SIG-M5 (cell line): Measurements from ENCODE around the gene FN3KRP.

ENCODE experiments used
- DNase-seq: peaks from one replicate; lab custom pipeline; 2025; lab: John Stamatoyannopoulos, UW

The FN3KRP gene

GRCh38 chr17:82687375-82687861 lies 29.1 kb upstream of the FN3KRP start:
- DNase-seq, result no peak

- DNase-seq, result no peak
Observed at GRCh38 chr17:82687871-82688270, 28.6 kb upstream of the FN3KRP start.

GRCh38 chr17:82689077-82689476 lies 27.4 kb upstream of the FN3KRP start:
- DNase-seq, result no peak

- no peak for DNase-seq
Observed at GRCh38 chr17:82690786-82691489, 25.6 kb upstream of the FN3KRP start.

DNA sequence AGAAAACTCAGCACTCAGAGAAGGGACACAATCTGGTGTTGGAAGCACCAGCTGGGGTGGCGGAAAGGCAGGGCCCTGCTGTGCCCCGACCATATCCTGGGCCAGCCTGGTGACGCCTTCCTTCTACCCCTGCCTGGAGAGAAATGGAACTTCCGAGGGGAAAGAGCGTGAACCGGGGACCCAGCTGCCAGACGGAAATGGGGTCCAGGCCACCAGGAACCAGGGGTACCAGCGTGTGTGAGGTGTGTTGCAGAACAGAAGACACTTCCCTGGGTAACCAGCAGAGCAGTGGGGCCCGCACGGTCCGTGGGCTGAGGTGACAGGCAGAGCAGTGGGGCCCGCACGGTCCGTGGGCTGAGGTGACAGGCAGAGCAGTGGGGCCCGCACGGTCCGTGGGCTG lies 24.8 kb upstream of the FN3KRP start:
- DNase-seq, result no peak

DNA sequence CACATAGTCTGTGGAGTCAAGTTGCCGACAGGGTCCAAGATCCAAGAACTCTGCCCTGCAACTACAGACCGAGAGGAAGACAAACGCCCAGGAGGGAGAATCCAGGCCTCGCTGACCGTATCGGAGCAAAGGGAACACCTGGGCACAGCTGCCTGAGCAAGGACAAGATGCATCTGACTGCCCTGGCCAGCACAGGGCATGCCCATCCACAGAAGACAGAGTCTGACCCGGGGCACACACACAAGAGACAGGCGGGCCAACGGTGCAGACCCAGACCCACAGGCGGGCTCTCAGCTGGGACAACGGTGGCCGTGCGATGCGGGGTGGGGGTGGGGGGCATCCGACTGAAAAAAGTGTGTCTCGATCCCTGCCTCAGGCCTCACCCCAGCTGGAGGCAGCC lies 24.2 kb upstream of the FN3KRP start:
- no peak for DNase-seq

DNA sequence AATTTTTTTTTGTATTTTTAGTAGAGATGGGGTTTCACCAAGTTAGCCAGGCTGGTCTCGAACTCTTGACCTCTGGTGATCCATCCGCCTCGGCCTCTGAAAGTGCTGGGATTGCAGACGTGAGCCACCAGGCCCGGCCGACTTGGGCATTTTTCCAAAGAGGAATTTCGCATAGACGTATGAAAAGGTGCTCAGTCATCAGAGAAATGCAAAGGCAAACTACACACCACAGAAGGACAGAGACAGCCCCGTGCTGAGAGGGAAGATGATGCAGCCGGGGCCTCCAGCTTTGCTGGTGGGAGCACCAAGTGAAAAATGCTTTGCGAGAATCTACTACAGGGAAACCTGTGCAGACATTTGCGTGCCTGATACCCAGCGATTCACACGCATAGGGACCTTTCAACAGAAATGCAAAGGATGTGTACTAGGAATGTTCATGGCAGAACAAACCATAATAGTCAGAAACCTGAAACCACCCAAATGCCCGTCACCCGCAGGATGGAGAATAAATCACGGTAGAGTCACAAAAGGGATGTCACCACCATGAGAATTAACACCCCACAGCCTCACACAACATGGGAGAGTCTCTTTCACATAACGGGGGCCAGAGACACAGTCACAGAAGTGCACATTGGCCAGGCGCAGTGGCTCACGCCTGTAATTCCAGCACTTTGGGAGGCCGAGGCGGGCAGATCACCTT lies 23.2 kb upstream of the FN3KRP start:
- DNase-seq, result no peak

GRCh38 chr17:82694647-82695046 lies 21.9 kb upstream of the FN3KRP start:
- no peak for DNase-seq

DNA sequence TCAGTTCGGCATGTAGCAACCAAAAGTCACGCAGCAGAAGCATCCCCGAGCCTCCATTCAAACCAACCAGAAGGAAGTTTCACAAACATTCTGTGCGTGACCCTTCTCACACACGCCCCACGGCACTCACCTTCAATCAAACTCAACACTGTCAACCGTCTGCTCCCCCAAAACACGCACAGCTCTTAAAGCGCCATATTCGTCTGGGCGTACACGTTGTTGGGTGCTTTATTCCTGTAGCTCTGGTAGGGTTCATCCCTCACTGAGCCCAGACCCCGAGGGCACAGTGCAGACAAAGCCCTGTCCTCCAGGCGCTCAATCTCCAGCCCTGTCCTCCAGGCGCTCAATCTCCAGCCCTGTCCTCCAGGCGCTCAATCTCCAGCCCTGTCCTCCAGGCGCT lies 20.2 kb upstream of the FN3KRP start:
- no peak for DNase-seq

- no peak for DNase-seq
Observed at GRCh38 chr17:82696916-82697807, 19.3 kb upstream of the FN3KRP start.

DNA sequence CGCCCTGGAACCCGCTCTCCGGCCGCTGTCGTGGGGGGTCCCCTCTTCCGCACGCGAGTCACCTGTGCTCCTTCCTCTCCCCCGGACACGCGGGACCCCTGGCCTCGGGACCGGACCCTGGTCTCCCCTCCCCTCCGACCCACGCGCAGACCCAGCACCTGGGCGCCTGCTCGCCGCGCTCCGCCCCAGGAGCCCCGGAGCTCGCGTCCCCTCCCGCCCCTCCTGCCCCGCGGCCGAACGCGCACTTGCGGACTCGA lies 18.8 kb upstream of the FN3KRP start:
- DNase-seq, result no peak

GRCh38 chr17:82698065-82698973 lies 18.2 kb upstream of the FN3KRP start, which contains the start of gene RAB40B:
RAB40B (minus strand) TSS chr17:82698698; CDS start chr17:82698596, 102 bp downstream.
- DNase-seq, result peak; percentile 93

- no peak for DNase-seq
Observed at GRCh38 chr17:82698974-82699442, 17.5 kb upstream of the FN3KRP start.

DNA sequence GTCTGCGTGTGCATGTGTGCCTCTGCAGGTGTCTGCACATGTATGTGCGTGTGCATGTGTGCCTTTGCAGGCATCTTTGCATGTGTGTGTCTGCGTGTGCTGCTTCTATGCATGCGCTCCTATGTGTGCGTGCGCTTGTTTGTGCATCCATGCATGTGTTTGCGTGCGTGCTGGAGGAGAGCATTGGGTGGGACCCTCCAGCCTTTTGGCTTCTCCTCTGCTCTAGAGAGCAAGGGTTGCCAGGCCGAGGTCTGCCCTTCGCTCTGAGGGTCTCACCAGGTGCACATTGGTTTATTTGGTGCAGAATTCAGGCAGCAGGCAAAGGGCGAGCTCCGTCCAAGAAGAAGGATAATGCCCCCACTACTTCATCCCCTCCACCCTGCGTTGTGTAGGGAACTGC lies 17.0 kb upstream of the FN3KRP start:
- DNase-seq, result no peak

DNA sequence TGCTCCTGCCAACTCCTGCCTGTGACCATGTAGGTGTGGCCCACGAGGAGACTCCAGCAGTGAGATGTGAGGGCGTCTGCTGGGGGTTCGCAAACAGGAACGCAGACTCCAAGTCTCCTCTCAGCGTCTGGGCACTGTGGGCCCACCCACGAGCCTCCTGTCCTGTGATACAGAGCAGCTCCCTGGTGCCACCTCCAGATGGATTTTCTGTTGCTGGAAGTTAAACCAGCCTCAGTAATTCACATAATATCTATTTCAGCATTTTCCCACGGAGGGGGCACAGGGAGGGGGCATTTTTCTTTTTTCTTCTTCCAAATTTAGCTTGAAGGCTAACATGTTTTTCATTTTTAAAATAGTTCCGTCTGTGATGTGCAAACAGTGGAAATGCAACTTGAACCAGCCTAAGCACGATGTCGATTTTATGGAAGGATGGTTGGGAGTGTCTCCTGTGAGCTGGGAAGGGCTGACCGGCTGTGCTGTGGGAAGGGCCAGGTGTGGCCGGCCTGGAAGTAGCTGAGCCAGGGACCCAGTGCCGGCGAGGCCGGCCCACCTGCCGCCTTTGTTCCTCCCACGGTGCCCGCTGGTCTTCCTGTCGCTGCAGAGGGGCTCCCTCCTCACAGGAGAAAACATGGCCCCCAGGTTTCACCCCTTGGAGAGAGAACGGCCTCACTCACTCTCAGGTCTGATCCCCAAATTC lies 14.1 kb upstream of the FN3KRP start:
- no peak for DNase-seq

DNA sequence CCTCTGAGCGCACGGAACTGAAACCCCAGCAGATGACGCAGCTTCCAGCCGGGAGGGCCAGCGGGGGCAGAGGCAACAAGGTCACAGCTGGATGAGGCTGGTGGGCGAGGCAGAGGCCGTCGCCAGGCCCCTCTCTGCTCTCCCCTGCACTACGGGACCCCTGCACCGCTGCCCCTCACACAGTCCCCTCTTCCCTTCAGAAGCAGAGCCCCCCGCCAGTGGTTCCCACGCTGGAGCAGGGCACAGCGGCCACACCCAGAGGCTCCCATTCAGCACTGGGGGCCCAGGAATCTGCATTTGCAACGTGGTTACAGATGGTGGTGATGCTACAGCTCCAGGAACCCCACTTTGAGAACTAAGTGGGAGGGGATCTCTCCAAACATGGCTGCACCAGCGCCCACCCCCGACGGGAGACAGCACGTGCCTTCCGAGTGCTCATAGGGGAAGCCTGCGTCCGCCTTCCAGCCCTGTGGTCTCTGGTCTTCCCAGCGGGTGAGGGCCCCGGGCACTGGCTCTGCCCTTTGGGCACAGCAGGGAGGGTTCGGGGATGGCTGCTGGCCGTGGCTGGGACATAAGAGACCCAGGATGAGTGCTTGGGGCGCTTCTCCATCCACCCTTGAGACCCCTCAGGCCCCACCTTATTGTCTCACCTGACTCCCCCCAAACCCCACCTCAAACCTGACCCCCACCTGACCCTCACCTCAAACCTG lies 13.3 kb upstream of the FN3KRP start:
- DNase-seq, result no peak

GRCh38 chr17:82703935-82704865 lies 12.3 kb upstream of the FN3KRP start:
- no peak for DNase-seq

DNA sequence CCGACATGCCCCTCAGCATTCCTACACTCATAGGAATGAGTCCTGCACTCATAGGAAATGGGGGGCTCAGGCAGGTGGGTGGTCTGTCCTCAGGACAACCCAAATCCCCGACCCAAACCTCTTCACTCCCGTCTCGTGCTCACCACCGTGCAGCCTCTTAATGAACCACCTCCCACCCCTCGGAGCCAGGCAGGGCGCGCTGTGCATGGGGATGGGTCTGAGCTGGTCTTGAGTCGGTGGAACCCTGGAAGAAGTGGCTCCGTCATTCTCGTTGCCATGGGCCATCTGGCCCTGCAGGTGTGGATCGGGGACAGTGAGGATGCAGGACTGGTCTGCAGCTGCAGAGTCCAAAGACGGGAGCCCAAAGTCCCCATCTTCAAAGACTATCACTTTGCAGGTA lies 11.6 kb upstream of the FN3KRP start:
- no peak for DNase-seq

DNA sequence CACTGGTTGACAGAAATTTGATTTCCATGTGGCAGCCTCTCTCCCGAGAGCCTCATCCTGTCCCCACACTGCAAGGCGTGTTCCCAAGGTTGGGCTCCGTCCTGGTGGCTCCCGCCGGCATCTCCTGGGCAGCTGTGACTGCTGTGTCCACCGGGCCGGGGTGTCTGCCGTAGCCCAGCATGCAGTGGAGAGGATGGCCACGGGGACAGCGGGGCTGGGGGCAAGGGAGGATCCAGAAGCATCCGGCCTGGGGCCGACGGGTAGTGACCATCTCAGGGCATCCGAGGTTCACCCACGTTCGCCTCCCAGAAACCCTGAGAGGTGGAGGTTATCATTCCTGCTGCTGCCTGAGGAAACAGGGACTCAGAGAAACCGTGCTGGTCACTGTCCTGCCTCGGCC lies 10.8 kb upstream of the FN3KRP start:
- no peak for DNase-seq
